ENCODE data around the gene TULP1. TPM values are rescaled to one million over a fixed set of nuclear protein-coding genes. Genes with fewer than 3 reads are reported as not detected.
A peak's percentile ranks its signal among the peaks of the same experiment; 100 is the strongest.

The TULP1 gene
- total and polyA plus RNA-seq, 2 of the 13 experiments (the other 11 are each of a cell fraction or from before 2014, with no cell fraction given): not detected

- TF ChIP-seq ZBTB10 (CRISPR knock-in tag; IDR thresholded peaks at IDR 0.05; ENCODE audit: borderline replicate concordance): no peak
- peak; percentile 61 for TF ChIP-seq MED1 (CRISPR knock-in tag; IDR thresholded peaks at IDR 0.05)
- TF ChIP-seq TEF (CRISPR knock-in tag; IDR thresholded peaks at IDR 0.05): no peak
- no peak for TF ChIP-seq CHD4 (IDR thresholded peaks at IDR 0.05; ENCODE audit: borderline replicate concordance, low read length)
- TF ChIP-seq CEBPB (IDR thresholded peaks at IDR 0.05; ENCODE audit: borderline replicate concordance, low read depth, low read length): no peak
- TF ChIP-seq IKZF4 (CRISPR knock-in tag; IDR thresholded peaks at IDR 0.05; ENCODE audit: borderline replicate concordance, low read depth, not compliant biosample characterization): peak; percentile 93
- no peak for TF ChIP-seq ZNF33A (CRISPR knock-in tag; IDR thresholded peaks at IDR 0.05; ENCODE audit: borderline replicate concordance)
- no peak for TF ChIP-seq CEBPZ (IDR thresholded peaks at IDR 0.05; ENCODE audit: low read length)
- TF ChIP-seq TAF1 (CRISPR knock-in tag; IDR thresholded peaks at IDR 0.05): peak; percentile 75
- TF ChIP-seq PCBP1 (IDR thresholded peaks at IDR 0.05; ENCODE audit: borderline replicate concordance, low read depth, low read length): peak; percentile 31; the same call in 1 of the 2 replicates
- TF ChIP-seq SAFB2 (CRISPR knock-in tag; IDR thresholded peaks at IDR 0.05; ENCODE audit: borderline replicate concordance, low read depth): peak; percentile 95; the same call in 1 of the 2 replicates
- 0 out of 2 replicates have a peak, but pooled peaks have one; percentile 70 for TF ChIP-seq ZBTB25 (CRISPR knock-in tag; IDR thresholded peaks at IDR 0.05)
- peak; percentile 93 for TF ChIP-seq ZNF687 (CRISPR knock-in tag; IDR thresholded peaks at IDR 0.05)
These were observed 60.3 kb downstream of the TULP1 start, which contains the start of gene FANCE (continued) for GRCh38 chr6:35452183-35453090.
